Erythroblast (primary cell): Measurements from ENCODE around the gene TMEM44.

Source experiments
- GATA1 ChIP-seq: IDR thresholded peaks from 2 replicates; pipeline ENCODE4 v1.6.1; 2011; ENCODE audit warnings: low read depth, mild to moderate bottlenecking, control low read depth, low read length, moderate library complexity
- POLR2A ChIP-seq: IDR thresholded peaks from 2 replicates; pipeline ENCODE4 v1.6.1; 2011; ENCODE audit warnings: mild to moderate bottlenecking, low read length

DNA sequence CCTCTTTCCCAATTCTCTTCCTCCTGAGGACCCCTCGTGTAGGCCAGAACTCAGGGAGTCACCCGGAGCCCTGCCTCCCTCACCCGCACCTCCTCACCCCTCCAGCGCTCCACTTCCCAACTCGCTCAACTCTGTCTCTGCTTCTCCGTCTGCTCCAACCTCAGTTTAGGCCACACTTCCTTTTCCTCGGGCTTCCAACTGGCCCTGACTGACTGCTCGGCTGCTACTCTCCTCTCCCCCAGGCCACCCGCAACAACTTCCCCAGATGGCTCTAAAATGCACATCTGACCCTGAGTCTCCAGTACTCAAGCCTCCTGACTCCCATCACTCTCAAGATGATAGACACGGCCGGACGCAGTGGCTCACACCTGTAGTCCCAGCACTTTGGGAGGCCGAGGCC, 23.6 kb downstream of the TMEM44 start:
- no peak for TF ChIP-seq POLR2A
- no peak for TF ChIP-seq GATA1
